Activated T-helper 2 cell treated with anti-CD3 and anti-CD28 coated beads, Interferon-gamma antibody, Interleukin-2, Interleukin-4, amounts not matched to agents 10 μg/mL and 5 μg/mL and 100 μg/mL, durations not matched to agents 14 hours and 24 hours and 36 hours (primary cell): Measurements from ENCODE around the gene HEXD. TPM values are rescaled to one million over a fixed set of nuclear protein-coding genes. Genes with fewer than 3 reads are reported as not detected.
"Not testable (repeated sequence)": the region's sequence is repeated elsewhere in the genome, so short reads cannot be mapped to it uniquely, and the experiment has no call there.

Source experiments
- DNase-seq: peaks from one replicate; pipeline ENCODE4 v3.0.0; 2021; ENCODE audit warnings: low spot score
- H3K27ac Mint-ChIP-seq: one replicate; pipeline ENCODE4 v1.8.0; 2021; ENCODE audit warnings: mixed read lengths
- H3K27me3 Mint-ChIP-seq: one replicate; pipeline ENCODE4 v1.8.0; 2021; ENCODE audit warnings: low read depth, mixed read lengths
- H3K36me3 Mint-ChIP-seq: one replicate; pipeline ENCODE4 v1.8.0; 2021; ENCODE audit warnings: low read depth, mixed read lengths
- H3K4me1 Mint-ChIP-seq: one replicate; pipeline ENCODE4 v1.8.0; 2021; ENCODE audit warnings: low read depth, mixed read lengths
- H3K4me3 Mint-ChIP-seq: one replicate; pipeline ENCODE4 v1.8.0; 2021; ENCODE audit warnings: low read depth, mild to moderate bottlenecking, moderate library complexity, mixed read lengths
- H3K9me3 Mint-ChIP-seq: one replicate; pipeline ENCODE4 v1.8.0; 2021; ENCODE audit warnings: mixed read lengths
- intact Hi-C: fragments of 100-400 bp; cut with micrococcal nuclease; formaldehyde crosslinking; loops from one replicate; pipeline ENCODE4 v1.15.1; 2023
- total RNA-seq: library from RNA; stranded (reverse); gene quantifications from 2 replicates; pipeline ENCODE4 v1.2.3, GENCODE V29; 2022

HEXD gene
- total RNA-seq, 1 donor from 2014 or later, result 36.7 TPM

DNA sequence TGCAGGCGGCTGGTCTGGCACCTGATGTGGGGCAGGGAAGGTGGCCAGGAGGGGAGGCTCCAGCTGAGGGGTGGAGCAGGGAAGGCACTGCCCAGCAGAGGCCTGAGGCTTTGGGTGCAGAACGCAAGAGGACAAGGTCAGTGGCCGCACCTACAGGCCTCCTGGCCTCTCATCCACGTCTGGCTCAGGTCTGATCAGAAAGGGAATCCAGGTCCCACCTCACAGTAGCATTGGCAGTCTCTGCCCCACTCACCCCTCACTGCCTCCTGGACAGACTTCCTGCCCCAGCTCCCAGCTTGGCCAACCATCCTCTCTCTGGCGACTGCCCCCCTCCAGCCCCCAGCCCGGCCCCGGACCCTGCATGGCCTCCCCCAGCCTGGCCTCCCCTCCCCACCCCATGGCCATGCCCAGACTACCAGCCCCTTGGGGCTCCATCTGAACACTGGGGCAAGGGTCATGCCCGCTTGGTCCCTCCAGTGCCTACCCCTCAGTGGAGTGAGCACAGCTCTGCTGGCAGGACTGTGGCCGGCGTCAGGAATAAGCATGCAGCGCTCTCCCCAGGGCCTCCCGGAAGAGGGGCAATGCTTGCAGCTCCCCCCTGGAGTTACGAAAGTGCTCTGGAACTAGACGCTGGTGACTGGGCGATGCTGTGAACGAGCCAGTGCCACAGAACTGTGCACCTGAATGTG, 42.0 kb upstream of the HEXD start:
- Mint-ChIP-seq H3K27ac (no peak overlapping the region), H3K4me3 (no peak overlapping the region), H3K4me1 (peaks cover 6% of the 10 kb centered on the region), H3K9me3 (no peaks in the 10 kb centered on the region), H3K36me3 (no peaks in the 10 kb centered on the region), H3K27me3 (peaks cover 31% of the 10 kb centered on the region)
- intact Hi-C loops, result no loop called here
- no peak for DNase-seq

GRCh38 chr17:82377294-82377693, 40.9 kb upstream of the HEXD start:
- H3K4me1 Mint-ChIP-seq, H3K4me3 Mint-ChIP-seq, DNase-seq, H3K27ac Mint-ChIP-seq, H3K36me3 Mint-ChIP-seq, H3K9me3 Mint-ChIP-seq, intact Hi-C loops: not testable (repeated sequence)
- peaks cover 30% of the 10 kb centered on the region for H3K27me3 Mint-ChIP-seq

DNA sequence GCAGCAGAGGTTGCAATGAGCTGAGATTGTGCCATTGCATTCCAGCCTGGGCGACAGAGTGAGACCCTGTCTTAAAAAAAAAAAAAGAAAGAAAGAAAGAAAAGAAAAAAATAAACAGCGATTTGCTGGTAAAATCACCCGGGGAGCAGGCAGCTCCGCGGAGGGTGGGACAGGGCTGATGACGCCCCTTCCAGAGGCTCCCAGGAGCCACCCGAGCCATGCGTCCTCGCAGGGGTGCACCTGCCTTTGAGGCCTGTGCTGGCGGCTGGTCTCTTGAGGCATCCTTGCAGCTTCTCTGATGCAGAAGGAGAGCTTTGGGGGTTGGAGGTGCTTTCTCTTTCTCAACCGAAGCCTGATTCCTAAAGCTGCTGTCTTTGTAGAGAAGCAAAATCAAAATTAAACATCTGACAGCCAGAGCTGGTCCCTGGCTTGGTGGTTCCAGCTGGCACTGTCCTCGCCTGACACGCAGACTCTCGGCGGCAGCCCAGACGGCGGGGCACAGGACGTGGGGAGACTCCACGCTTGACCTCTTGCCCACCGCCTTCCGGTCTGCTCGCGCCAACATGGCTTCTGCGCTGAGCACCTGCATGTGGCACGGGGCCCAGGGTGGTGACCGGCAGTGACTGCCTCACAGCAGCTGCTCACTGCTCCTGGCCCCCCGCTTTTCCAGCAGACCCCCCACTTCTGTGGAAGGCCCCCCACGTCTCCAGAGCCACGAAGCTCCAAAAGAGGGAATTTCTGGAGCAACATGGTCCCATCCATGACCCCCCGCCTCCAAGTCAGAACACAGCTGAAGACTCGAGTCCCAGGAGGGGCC, 40.0 kb upstream of the HEXD start:
- no peak overlapping the region for H3K27ac Mint-ChIP-seq
- DNase-seq, result no peak
- peaks cover 22% of the 10 kb centered on the region for H3K27me3 Mint-ChIP-seq
- intact Hi-C loops, result no loop called here
- no peak overlapping the region for H3K4me3 Mint-ChIP-seq
- H3K4me1 Mint-ChIP-seq, result peaks cover 4% of the 10 kb centered on the region
- H3K36me3 Mint-ChIP-seq, result no peaks in the 10 kb centered on the region
- no peaks in the 10 kb centered on the region for H3K9me3 Mint-ChIP-seq

- Mint-ChIP-seq H3K4me3 (no peak overlapping the region), H3K9me3 (no peaks in the 10 kb centered on the region), H3K4me1 (peaks cover 4% of the 10 kb centered on the region), H3K27ac (no peak overlapping the region), H3K36me3 (no peaks in the 10 kb centered on the region), H3K27me3 (peaks cover 17% of the 10 kb centered on the region)
- DNase-seq, result no peak
- intact Hi-C loops, result no loop called here
These were observed 39.5 kb upstream of the HEXD start for GRCh38 chr17:82378741-82379021.

- Mint-ChIP-seq H3K27ac (no peak overlapping the region), H3K36me3 (no peaks in the 10 kb centered on the region), H3K4me3 (no peak overlapping the region), H3K9me3 (no peaks in the 10 kb centered on the region), H3K4me1 (peaks cover 4% of the 10 kb centered on the region), H3K27me3 (peaks cover 12% of the 10 kb centered on the region)
- no peak for DNase-seq
- intact Hi-C loops, result no loop called here
These were observed 37.1 kb upstream of the HEXD start for GRCh38 chr17:82380860-82381702.

DNA sequence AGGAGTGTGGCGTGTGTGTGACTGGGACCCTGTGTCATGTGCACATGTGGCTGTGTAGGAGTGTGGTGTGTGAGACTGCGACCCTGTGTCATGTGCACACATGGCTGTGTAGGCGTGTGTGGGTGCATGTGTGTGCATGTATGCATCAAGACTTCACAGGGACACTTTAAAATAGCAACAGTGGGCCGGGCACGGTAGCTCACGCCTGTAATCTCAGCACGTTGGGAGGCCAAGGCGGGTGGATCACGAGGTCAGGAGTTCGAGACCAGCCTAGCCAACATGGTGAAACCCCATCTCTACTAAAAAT, 36.5 kb upstream of the HEXD start:
- intact Hi-C loops, result not testable (repeated sequence)

GRCh38 chr17:82382220-82382932, 35.8 kb upstream of the HEXD start:
- H3K27me3 Mint-ChIP-seq, H3K36me3 Mint-ChIP-seq: not testable (repeated sequence)

More for the DNA sequence above, 36.5 kb upstream of the HEXD start:
- H3K4me1 Mint-ChIP-seq, H3K27ac Mint-ChIP-seq, H3K4me3 Mint-ChIP-seq, DNase-seq, H3K27me3 Mint-ChIP-seq, H3K9me3 Mint-ChIP-seq, H3K36me3 Mint-ChIP-seq: not testable (repeated sequence)

DNA sequence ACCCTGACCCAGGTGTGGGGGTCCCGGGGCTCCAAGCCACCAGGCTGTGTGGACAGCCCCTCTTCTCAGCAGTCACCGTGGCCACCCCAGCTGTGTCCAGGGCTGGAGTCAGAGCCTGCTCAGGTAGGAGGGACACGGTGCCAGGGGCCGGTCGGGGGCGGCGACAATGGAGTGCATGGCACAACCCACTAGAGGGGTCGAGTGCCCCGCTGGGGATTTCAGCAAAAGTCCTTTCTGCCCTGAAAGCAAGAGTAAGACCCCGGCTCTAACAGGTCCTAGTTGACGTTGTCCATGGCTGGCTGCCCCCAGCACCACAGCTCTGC, 35.3 kb upstream of the HEXD start:
- Mint-ChIP-seq H3K9me3 (no peaks in the 10 kb centered on the region), H3K4me3 (no peak overlapping the region), H3K36me3 (no peaks in the 10 kb centered on the region), H3K27ac (no peak overlapping the region), H3K4me1 (peaks cover 4% of the 10 kb centered on the region), H3K27me3 (peaks cover 8% of the 10 kb centered on the region)
- DNase-seq, result no peak
- intact Hi-C loops, result no loop called here

More at GRCh38 chr17:82382220-82382932, 35.8 kb upstream of the HEXD start:
- H3K9me3 Mint-ChIP-seq, H3K4me1 Mint-ChIP-seq, intact Hi-C loops, H3K4me3 Mint-ChIP-seq, DNase-seq, H3K27ac Mint-ChIP-seq: not testable (repeated sequence)

DNA sequence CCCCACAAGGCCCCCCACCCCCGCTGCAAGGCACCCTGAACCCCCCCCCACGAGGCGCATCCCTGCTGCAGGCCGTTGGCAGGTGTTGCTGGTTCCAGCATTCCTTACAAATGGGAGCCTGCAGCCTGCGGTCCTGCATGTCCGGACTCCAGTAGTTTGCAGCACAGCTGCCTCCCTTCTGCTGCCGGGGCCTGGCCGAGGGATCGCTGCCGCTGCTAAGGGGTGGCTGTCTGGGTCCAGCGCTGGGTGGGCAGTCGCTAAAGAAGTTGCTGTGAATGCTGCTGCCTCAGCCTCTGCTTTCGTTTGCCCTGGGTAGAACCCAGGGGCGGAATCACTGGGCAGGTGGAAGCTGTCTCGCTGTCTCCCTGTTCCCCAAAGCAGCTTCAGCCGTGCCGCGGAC, 34.7 kb upstream of the HEXD start:
- H3K27me3 Mint-ChIP-seq, result peaks cover 8% of the 10 kb centered on the region
- H3K27ac Mint-ChIP-seq, result no peak overlapping the region
- H3K9me3 Mint-ChIP-seq, result no peaks in the 10 kb centered on the region
- no peaks in the 10 kb centered on the region for H3K36me3 Mint-ChIP-seq
- H3K4me1 Mint-ChIP-seq, result peaks cover 4% of the 10 kb centered on the region
- no peak overlapping the region for H3K4me3 Mint-ChIP-seq
- no peak for DNase-seq
- intact Hi-C loops, result no loop called here

GRCh38 chr17:82384051-82384729, 34.0 kb upstream of the HEXD start:
- Mint-ChIP-seq H3K4me1 (peaks cover 4% of the 10 kb centered on the region), H3K27ac (no peak overlapping the region), H3K4me3 (no peak overlapping the region), H3K9me3 (no peaks in the 10 kb centered on the region), H3K27me3 (peaks cover 6% of the 10 kb centered on the region), H3K36me3 (no peaks in the 10 kb centered on the region)
- DNase-seq, result no peak
- intact Hi-C loops, result no loop called here

DNA sequence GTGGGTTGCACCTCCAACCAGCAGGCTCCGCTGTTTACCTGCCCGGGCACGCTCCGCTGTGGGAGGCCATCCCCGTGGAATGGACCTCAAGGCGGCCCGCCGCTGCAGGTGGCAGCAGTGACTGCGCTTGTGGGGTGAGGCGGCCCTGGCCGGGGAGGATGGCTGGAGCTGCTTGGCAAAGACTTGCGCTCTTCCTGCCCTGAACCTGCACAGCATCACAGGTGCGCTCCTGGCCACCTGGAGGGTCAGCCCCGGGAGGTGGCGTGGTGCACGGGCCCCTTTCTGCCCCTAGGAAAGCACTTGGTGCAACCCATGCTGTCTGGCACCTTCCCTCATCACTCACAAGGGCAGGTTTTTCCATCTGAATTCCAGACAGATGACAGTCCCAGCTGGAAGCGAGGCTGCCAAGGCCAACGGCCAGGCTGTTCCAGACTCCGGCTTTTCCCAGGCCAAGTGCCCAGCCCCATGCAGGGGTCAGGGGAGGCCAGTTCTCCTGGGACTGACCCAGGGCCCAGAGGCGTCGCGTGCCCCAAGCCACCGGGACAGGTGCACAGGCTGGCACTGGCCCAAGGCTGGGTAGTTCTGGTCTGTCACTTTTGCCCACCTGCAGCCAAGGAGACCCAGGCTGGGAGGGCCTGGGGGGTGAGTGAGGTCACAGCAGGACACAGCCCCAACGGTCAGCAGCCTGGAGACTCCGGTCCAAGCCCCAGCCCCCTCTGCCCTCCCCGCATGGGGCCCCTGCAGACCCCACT, 33.2 kb upstream of the HEXD start:
- Mint-ChIP-seq H3K9me3 (no peaks in the 10 kb centered on the region), H3K36me3 (no peaks in the 10 kb centered on the region), H3K4me1 (peaks cover 3% of the 10 kb centered on the region), H3K27me3 (peaks cover 4% of the 10 kb centered on the region), H3K4me3 (no peak overlapping the region), H3K27ac (no peak overlapping the region)
- no peak for DNase-seq
- intact Hi-C loops, result no loop called here
